Measurements from ENCODE around the gene GSC2.

The GSC2 gene

DNA sequence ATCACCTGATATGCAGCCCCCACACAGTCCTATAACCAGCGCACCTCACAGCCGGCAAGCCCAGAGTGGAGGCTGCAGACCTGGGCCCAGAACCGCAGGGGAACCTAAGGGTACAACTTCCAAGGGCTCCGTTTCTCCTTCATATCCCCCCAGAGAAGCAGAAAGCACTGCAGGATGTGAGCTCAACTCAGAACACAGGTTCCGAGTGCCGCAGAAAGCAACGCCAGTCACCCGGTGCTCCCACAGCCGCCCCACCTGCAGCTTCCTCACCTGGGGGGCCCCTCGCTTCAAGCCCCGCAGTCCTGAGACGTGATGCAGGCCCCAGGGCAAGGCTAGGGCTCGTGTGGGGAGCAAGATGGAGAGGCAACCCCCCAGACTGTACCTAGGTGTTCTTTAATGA is 16.5 kb downstream of the GSC2 start:
- no peak for DNase-seq (ENCODE audit: low read depth)

GRCh38 chr22:19132693-19133400 is 17.2 kb downstream of the GSC2 start:
- DNase-seq (ENCODE audit: low read depth), result no peak

GRCh38 chr22:19132153-19132552 is 17.9 kb downstream of the GSC2 start:
- DNase-seq (ENCODE audit: low read depth), result no peak

DNA sequence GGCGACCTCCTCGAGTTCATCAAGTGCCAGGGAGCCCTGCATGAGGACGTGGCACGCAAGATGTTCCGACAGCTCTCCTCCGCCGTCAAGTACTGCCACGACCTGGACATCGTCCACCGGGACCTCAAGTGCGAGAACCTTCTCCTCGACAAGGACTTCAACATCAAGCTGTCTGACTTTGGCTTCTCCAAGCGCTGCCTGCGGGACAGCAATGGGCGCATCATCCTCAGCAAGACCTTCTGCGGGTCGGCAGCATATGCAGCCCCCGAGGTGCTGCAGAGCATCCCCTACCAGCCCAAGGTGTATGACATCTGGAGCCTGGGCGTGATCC is 18.4 kb downstream of the GSC2 start:
- no peak for DNase-seq (ENCODE audit: low read depth)

GRCh38 chr22:19130959-19131684 is 19.0 kb downstream of the GSC2 start, which contains the start of gene TSSK2:
TSSK2 (plus strand) TSS chr22:19131308; CDS start chr22:19131400, 92 bp downstream.
- DNase-seq (ENCODE audit: low read depth), result no peak

DNA sequence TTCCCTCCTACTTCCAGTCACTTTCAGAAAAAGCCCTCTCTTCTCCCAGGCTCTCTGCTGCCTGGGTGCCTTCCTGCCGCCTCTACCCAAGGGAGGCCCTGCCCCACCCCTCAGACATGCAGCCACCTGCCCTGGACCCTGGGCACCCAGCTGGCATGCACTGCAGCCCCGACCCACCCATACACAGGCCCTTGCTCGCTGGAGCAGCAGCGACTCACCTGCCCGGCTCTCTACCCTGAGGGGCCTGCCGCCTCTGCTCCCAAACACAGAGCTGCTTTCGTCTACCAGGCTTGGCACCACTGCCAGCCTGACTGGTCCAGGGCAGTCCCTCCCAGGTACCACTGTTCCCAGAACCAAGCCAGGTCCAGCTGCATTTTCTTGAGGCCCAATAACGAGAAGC is 20.2 kb downstream of the GSC2 start:
- no peak for DNase-seq (ENCODE audit: low read depth)

DNA sequence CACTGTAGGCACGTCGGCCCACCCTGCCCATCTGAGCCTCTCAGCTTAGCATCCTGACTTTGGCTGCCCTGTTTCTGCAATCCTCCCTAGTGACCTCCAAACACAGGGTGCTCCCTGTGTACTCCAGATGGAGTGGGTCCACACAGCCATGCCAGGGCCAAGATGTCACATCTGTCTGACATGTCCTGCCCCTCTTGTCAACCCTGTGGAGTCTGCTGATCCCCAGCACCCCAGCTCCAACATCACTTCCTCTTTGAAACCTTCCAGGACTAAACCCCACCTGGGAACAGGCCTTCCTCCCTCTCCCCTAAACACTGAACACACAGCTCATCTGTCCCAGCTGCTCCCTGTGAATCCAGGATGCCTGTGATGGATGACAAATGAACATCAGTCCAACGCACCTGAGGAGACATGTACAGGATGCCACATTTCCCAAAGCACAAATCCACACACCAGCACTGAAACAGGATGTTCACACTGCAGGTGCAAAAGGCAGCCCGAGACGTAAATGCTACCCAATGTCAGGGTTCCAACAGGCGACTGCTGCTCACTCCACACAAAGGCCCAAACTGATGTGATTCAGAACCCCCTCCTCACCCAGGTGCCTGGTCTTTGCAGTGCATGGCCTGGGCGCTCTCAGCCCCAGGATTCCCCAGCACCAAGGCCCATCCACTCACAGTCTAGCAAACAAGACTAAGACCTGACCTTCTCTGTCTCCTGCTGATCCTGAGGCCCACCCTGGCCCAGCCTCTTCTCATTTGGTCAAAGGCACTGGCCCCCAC is 21.0 kb downstream of the GSC2 start:
- no peak for DNase-seq (ENCODE audit: low read depth)

GRCh38 chr22:19128009-19128401 is 22.1 kb downstream of the GSC2 start:
- DNase-seq (ENCODE audit: low read depth), result no peak

GRCh38 chr22:19127329-19128008 is 22.6 kb downstream of the GSC2 start:
- DNase-seq (ENCODE audit: low read depth), result no peak

DNA sequence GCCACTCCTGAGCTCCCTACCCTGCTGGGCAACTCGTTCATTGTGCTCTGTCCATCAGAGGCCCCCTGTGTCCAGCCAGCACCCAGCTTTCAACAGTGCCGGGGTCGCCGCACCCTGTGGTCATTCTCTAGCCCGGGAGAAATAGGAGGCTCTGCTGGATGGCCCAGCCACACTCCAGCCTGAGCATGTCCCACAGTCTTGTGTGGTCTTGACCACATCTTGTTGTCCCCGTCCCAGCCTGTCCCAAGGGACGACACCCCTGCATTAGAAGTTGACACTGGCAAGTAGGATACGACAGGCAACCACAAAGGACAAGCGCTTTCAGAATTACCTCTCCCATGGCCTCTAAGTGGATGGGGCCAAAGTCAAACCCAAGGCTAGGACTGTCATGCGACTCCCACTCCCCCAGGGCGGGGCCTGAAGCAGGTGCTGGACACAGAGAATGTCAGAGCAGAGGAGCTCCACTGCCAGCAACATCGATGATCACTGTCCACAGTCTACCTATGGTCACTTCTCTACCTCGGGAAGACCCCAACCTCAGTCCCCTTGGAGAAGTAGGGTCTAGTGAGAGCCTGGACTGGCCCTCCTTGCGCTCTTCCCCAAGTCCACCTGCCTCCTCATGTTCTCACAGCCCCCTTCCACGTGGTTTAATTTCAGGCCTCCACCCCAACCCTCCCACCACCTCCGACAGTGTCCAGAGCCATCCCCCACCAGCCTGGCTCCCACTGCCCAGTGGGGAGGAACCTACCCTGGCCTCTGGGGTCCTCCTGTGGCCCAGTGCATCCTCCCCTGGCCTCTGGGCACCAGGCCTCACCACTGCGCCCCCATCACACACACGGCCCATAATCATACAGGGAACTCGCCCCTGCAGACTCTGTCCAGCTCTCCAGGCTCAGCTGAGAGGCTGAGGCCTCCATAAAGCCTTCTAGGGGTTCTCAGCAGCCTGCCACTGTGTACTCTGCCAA is 23.5 kb downstream of the GSC2 start:
- no peak for DNase-seq (ENCODE audit: low read depth)

DNA sequence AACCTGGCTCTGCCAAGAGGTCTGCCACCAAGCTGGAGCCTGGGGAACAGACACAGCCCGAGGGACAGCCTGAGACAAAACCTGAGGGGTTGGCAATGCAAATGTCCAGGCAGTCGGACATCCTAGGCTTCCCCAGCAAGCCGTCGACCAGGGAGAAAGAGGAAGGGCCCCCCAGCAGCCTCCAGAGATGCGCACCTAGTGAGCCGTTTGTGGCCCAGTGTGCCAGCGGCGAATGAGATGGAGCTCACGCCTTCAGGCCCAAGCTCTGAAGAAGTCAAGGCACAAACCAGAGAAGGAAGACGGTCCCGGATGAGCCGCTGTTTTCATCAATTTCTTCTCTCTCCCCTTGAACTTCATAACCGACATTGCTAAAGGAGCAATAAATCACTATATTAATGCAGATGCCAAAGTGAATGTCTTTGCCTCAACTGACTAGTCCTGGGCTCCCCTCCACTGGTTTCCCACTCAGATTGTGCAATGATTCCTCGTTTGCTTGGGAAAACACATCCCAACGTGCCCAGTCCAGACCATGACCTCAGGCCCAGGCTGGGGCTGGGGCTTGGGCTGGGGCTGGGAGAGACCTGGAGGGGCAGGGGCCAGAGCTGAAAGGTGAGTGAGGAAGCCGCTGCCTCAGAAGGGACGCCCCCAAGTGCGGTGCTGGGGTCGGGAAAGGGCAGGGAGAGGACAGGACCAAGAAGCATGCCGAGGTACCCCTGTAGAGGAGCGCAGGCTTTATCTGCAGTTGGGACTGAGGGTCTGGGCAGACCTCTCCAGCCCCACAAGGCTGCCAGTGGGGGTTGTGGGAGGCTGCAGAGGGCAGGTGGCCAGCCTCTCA is 24.4 kb downstream of the GSC2 start:
- DNase-seq (ENCODE audit: low read depth), result no peak

- DNase-seq (ENCODE audit: low read depth), result no peak
These were observed 25.1 kb downstream of the GSC2 start for GRCh38 chr22:19125011-19125410.

GRCh38 chr22:19124377-19124776 is 25.7 kb downstream of the GSC2 start:
- DNase-seq (ENCODE audit: low read depth), result no peak

GRCh38 chr22:19123936-19124335 is 26.2 kb downstream of the GSC2 start:
- no peak for DNase-seq (ENCODE audit: low read depth)

GRCh38 chr22:19122752-19123492 is 27.2 kb downstream of the GSC2 start:
- no peak for DNase-seq (ENCODE audit: low read depth)

DNA sequence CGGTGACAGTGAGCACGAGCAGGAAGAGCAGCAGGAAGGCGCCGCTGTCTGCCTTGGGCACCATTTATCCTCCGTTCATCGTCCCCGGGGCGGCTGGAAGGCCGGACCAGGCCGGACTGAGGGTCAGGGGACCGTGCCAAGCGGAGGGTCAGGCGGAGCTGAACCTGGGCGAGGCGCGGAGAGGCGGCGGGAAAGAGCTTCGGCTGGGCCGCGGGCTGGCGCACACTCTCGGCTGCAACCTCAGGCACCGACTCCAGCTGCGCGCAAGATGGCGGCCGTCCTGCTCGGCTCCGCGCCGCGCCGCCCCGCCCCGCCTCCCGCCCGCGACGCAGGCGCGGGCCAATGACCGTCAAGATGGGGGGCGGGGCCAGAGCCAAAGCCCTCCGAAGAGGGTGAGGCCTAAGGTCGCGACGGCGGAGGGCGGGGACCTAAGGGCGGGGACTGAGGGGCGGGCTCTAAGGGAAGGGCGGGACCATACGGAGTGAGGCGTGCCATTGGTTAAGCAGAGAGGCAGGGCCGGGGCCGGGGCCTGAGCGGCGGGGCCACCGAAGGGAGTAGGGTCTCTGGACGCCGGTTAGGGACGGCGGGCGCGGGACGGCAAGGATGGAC is 27.8 kb downstream of the GSC2 start, which contains the start of gene DGCR2:
Gene DGCR2 (minus strand): TSS at position 270 of the 609 bp plus-strand sequence. CDS start 206 bp downstream, at position 64.
- peak; percentile 96 for DNase-seq (ENCODE audit: low read depth)

- no peak for DNase-seq (ENCODE audit: low read depth)
These were observed 28.4 kb downstream of the GSC2 start for GRCh38 chr22:19121631-19122142.

- no peak for DNase-seq (ENCODE audit: low read depth)
These were observed 29.1 kb downstream of the GSC2 start for GRCh38 chr22:19120829-19121630.
